Measurements from ENCODE around the gene RAB44. TPM values are rescaled to one million over a fixed set of nuclear protein-coding genes. Genes with fewer than 3 reads are reported as not detected.

The RAB44 gene
- total RNA-seq, 1 experiment from 2014 or later, result not detected

GRCh38 chr6:36670271-36670670 is 27.4 kb upstream of the RAB44 start:
- H3K4me1 ChIP-seq (ENCODE audit: insufficient read depth, low read length), result peaks cover 2% of the 10 kb centered on the region; the same call in 1 of the 2 replicates
- H3K27me3 Mint-ChIP-seq (ENCODE audit: low read depth), result peaks cover 2% of the 10 kb centered on the region; the same call in 1 of the 2 replicates
- no peak overlapping the region for H2BK15ac ChIP-seq (ENCODE audit: low read depth, low read length)
- H3K23ac ChIP-seq (ENCODE audit: insufficient read length, low read depth, low read length), result no peak overlapping the region
- no peak for DNase-seq
- H2AFZ ChIP-seq (ENCODE audit: low read length), result no peak overlapping the region
- no peaks in the 10 kb centered on the region for H3K36me3 Mint-ChIP-seq (ENCODE audit: insufficient read depth in 1 of 3, low read depth in 3 of 3)
- no peaks in the 10 kb centered on the region for H3K23me2 ChIP-seq (ENCODE audit: insufficient read length, low read depth, low read length, poor library complexity, severe bottlenecking)
- H2BK5ac ChIP-seq (ENCODE audit: insufficient read length, low read length), result no peak overlapping the region
- H3T11ph ChIP-seq (ENCODE audit: low read length), result no peak overlapping the region
- no peak overlapping the region for H2BK20ac ChIP-seq (ENCODE audit: low read depth, low read length, poor library complexity, severe bottlenecking)
- no peak overlapping the region for H3K27ac Mint-ChIP-seq
- H3K56ac ChIP-seq (ENCODE audit: insufficient read length, low read depth, low read length), result no peak overlapping the region
- no peak overlapping the region for H3K9ac ChIP-seq (ENCODE audit: extremely low read depth, insufficient read length, low read length)
- H3K79me1 ChIP-seq (ENCODE audit: insufficient read depth, low read depth, low read length, poor library complexity, severe bottlenecking), result no peaks in the 10 kb centered on the region
- H3K4ac ChIP-seq (ENCODE audit: low read depth, low read length), result no peak overlapping the region
- TF ChIP-seq CTCF (conservative IDR thresholded peaks at IDR 0.05), result no peak
- no peak overlapping the region for H2BK120ac ChIP-seq (ENCODE audit: low read depth, low read length, poor library complexity, severe bottlenecking)
- no peak overlapping the region for H4K5ac ChIP-seq (ENCODE audit: insufficient read length, low read depth, low read length)
- H3K4me2 ChIP-seq (ENCODE audit: insufficient read depth, insufficient read length, low read length), result no peak overlapping the region
- H2BK12ac ChIP-seq (ENCODE audit: insufficient read length, low read depth, low read length), result no peak overlapping the region
- no peak overlapping the region for H2AK5ac ChIP-seq (ENCODE audit: insufficient read length, low read length)
- no CpG with 5 or more reads among the region's 7 CpGs for WGBS (ENCODE audit: extremely low coverage, insufficient read length, low lambda C conversion rate)
- no peak overlapping the region for H3K27ac ChIP-seq (ENCODE audit: insufficient read length, low read depth, low read length)
- no peak overlapping the region for H3K14ac ChIP-seq (ENCODE audit: insufficient read depth, low read length)
- H4K20me1 ChIP-seq (ENCODE audit: control insufficient read depth, insufficient read depth, insufficient read length), result no peaks in the 10 kb centered on the region
- H4K8ac ChIP-seq (replicated peaks; ENCODE audit: insufficient read length, low read depth, low read length), result no peak overlapping the region
- H4K91ac ChIP-seq (ENCODE audit: insufficient read length, low read depth, low read length), result no peak overlapping the region
- no peaks in the 10 kb centered on the region for H3K9me3 ChIP-seq (ENCODE audit: control insufficient read depth, low read depth, low read length)
- peaks cover 34 to 44% of the 10 kb centered on the region in 2 experiments for H3K4me1 Mint-ChIP-seq
- no peak overlapping the region for H3K18ac ChIP-seq (ENCODE audit: insufficient read length, low read depth, low read length)
- no peaks in the 10 kb centered on the region for H3K27me3 ChIP-seq (ENCODE audit: insufficient read depth, low read length)
- H3K79me2 ChIP-seq (ENCODE audit: insufficient read depth, low read length), result no peaks in the 10 kb centered on the region
- H3K9me3 Mint-ChIP-seq, result no peaks in the 10 kb centered on the region
- H3K4me3 Mint-ChIP-seq, result no peak overlapping the region
